ENCODE measurements around the gene PDE7B.

The PDE7B gene

GRCh38 chr6:136146130-136146529, 294.6 kb downstream of the PDE7B start:
- no peak overlapping the region for H3K4me3 ChIP-seq (replicated peaks in 1 of 2; ENCODE audit: low read depth in 2 of 2, low read length in 2 of 2)
- TF ChIP-seq, protein P1, sequence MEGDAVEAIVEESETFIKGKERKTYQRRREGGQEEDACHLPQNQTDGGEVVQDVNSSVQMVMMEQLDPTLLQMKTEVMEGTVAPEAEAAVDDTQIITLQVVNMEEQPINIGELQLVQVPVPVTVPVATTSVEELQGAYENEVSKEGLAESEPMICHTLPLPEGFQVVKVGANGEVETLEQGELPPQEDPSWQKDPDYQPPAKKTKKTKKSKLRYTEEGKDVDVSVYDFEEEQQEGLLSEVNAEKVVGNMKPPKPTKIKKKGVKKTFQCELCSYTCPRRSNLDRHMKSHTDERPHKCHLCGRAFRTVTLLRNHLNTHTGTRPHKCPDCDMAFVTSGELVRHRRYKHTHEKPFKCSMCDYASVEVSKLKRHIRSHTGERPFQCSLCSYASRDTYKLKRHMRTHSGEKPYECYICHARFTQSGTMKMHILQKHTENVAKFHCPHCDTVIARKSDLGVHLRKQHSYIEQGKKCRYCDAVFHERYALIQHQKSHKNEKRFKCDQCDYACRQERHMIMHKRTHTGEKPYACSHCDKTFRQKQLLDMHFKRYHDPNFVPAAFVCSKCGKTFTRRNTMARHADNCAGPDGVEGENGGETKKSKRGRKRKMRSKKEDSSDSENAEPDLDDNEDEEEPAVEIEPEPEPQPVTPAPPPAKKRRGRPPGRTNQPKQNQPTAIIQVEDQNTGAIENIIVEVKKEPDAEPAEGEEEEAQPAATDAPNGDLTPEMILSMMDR (IDR thresholded peaks at IDR 0.05; ENCODE audit: low read depth, low read length) = no peak
- peak; percentile 26 to 76 for DNase-seq (ENCODE audit: low read depth in 2 of 2)

DNA sequence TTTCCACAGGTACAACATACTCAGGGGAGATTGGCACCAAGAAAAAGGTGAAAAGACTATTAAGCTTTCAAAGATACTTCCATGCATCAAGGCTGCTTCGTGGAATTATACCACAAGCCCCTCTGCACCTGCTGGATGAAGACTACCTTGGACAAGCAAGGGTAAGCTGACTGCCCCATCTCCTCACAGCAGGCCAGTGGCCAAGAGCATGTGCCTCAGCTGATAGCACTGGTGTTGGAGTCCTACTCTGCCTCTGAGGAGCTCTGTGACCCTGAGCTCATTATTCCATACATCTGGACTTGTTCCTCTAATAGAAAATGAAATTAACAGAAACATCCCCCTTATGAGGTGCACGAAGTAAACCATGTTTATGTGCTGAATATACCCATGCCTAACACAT, 295.8 kb downstream of the PDE7B start:
- TF ChIP-seq, protein P1 (IDR thresholded peaks at IDR 0.05; ENCODE audit: low read depth, low read length) = no peak
- DNase-seq (ENCODE audit: low read depth in 2 of 2) = no peak
- H3K4me3 ChIP-seq (replicated peaks in 1 of 2; ENCODE audit: low read depth in 2 of 2, low read length in 2 of 2) = no peak overlapping the region

DNA sequence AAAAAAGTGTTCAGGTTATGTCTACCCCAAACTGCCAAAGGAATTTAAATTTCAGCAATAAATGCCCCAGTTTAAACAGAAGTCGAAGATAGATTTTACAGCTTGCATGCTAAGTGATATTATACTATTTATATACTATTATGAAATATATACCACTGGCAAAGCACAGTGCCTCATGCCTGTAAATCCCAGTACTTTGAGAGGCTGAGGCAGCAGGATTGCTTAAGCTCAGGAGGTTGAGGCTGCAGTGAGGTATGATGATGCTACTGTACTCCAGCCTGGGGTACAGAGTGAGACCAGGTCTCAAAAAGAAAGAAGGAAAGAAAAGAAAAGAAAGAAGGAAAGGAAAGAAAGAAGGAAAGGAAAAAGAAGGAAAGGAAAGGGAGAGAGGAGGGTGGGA, 296.6 kb downstream of the PDE7B start:
- peak in 1 of 2 donors; percentile 18 for DNase-seq (ENCODE audit: low read depth in 2 of 2)
- no peak overlapping the region for H3K4me3 ChIP-seq (replicated peaks in 1 of 2; ENCODE audit: low read depth in 2 of 2, low read length in 2 of 2)
- TF ChIP-seq, protein P1 (IDR thresholded peaks at IDR 0.05; ENCODE audit: low read depth, low read length) = no peak

DNA sequence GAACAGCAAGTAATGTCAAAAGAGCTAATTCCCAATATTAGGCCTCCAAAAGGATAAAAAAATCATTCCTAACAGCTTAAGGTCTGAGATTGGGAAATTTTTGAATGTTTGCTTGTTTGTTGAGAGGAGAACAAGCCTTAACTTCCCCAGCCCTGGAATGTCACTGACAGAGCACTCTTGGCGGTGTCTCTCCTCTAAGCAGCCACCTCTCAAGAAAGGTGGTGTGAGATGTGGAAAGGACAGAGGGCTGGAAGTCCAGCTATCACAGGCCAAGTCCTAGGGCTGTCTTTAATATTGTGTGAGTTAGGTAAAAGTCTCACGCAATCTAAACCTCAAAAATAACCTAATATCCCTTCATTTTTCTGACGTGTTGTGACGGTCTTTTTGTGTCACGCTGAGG, 297.0 kb downstream of the PDE7B start:
- no peak for DNase-seq (ENCODE audit: low read depth in 2 of 2)
- H3K4me3 ChIP-seq (replicated peaks in 1 of 2; ENCODE audit: low read depth in 2 of 2, low read length in 2 of 2) = no peak overlapping the region
- TF ChIP-seq, protein P1 (IDR thresholded peaks at IDR 0.05; ENCODE audit: low read depth, low read length) = no peak

- TF ChIP-seq, protein P1 (IDR thresholded peaks at IDR 0.05; ENCODE audit: low read depth, low read length) = no peak
- H3K4me3 ChIP-seq (replicated peaks in 1 of 2; ENCODE audit: low read depth in 2 of 2, low read length in 2 of 2) = no peak overlapping the region
- DNase-seq (ENCODE audit: low read depth in 2 of 2) = peak in 1 of 2 donors; percentile 26
These were observed 297.8 kb downstream of the PDE7B start for GRCh38 chr6:136149311-136149710.

- no peak overlapping the region for H3K4me3 ChIP-seq (replicated peaks in 1 of 2; ENCODE audit: low read depth in 2 of 2, low read length in 2 of 2)
- TF ChIP-seq, protein P1 (IDR thresholded peaks at IDR 0.05; ENCODE audit: low read depth, low read length) = no peak
- DNase-seq (ENCODE audit: low read depth in 2 of 2) = no peak
These were observed 299.5 kb downstream of the PDE7B start for GRCh38 chr6:136150961-136151360.

GRCh38 chr6:136153707-136154375, 302.3 kb downstream of the PDE7B start:
- TF ChIP-seq, protein P1 (IDR thresholded peaks at IDR 0.05; ENCODE audit: low read depth, low read length) = no peak
- no peak overlapping the region for H3K4me3 ChIP-seq (replicated peaks in 1 of 2; ENCODE audit: low read depth in 2 of 2, low read length in 2 of 2)
- DNase-seq (ENCODE audit: low read depth in 2 of 2) = no peak

Data from cardiac fibroblast (primary cell).